VCaP (cell line): Measurements from ENCODE around the gene COX5A.
A peak's percentile ranks its signal among the peaks of the same experiment; 100 is the strongest.

Source experiments
- H3K27ac ChIP-seq: fragments of 450-650 bp; 2 replicates; pipeline ENCODE4 v1.5.1; 2017
- CTCF ChIP-seq: fragments of 450-650 bp; conservative IDR thresholded peaks from 2 replicates; pipeline ENCODE4 v1.5.1; 2017; ENCODE audit warnings: mild to moderate bottlenecking, moderate library complexity

Gene COX5A

GRCh38 chr15:74907163-74907870, 30.6 kb downstream of the COX5A start:
- TF ChIP-seq CTCF = no peak
- peak overlapping the region; percentile 98 for H3K27ac ChIP-seq

GRCh38 chr15:74906450-74907162, 31.3 kb downstream of the COX5A start, which contains the start of gene FAM219B:
Gene FAM219B (minus strand): TSS chr15:74906851. CDS start chr15:74906800, 51 bp downstream.
- H3K27ac ChIP-seq = peak within 1 kb of the TSS; percentile 98
- TF ChIP-seq CTCF = no peak

GRCh38 chr15:74906067-74906449, 31.8 kb downstream of the COX5A start:
- TF ChIP-seq CTCF = no peak
- peak overlapping the region; percentile 98 for H3K27ac ChIP-seq

GRCh38 chr15:74904190-74904805, 33.6 kb downstream of the COX5A start:
- no peak for TF ChIP-seq CTCF
- H3K27ac ChIP-seq = peak overlapping the region; percentile 98

GRCh38 chr15:74903676-74904075, 34.2 kb downstream of the COX5A start:
- no peak for TF ChIP-seq CTCF
- H3K27ac ChIP-seq = peak overlapping the region; percentile 98

GRCh38 chr15:74902295-74903075, 35.4 kb downstream of the COX5A start:
- TF ChIP-seq CTCF = no peak
- H3K27ac ChIP-seq = peak overlapping the region; percentile 98
